Neural cell (in vitro differentiated cells): Measurements from ENCODE around the gene ITFG2.

Experiments used
- EP300 ChIP-seq: fragments of 450-650 bp; conservative IDR thresholded peaks from 2 replicates; pipeline ENCODE4 v1.6.1; 2014; ENCODE audit warnings: antibody characterized with exemption, mild to moderate bottlenecking, moderate library complexity; ENCODE audit not compliant: poor library complexity, severe bottlenecking
- EZH2 ChIP-seq: fragments of 200-600, 300-800 bp; shearing (Covaris generic), sonication (generic); IDR thresholded peaks from 2 replicates; pipeline ENCODE4 v1.6.1; 2014; ENCODE audit warnings: antibody characterized with exemption, low read length, borderline replicate concordance, mild to moderate bottlenecking; ENCODE audit not compliant: insufficient read depth, poor library complexity, severe bottlenecking
- TF ChIP-seq, protein P1 (sequence below): fragments of 450-650 bp; IDR thresholded peaks from 2 replicates; pipeline ENCODE4 v1.5.1; 2014; ENCODE audit warnings: antibody characterized with exemption, mild to moderate bottlenecking, moderate library complexity; ENCODE audit not compliant: poor library complexity, severe bottlenecking

DNA sequence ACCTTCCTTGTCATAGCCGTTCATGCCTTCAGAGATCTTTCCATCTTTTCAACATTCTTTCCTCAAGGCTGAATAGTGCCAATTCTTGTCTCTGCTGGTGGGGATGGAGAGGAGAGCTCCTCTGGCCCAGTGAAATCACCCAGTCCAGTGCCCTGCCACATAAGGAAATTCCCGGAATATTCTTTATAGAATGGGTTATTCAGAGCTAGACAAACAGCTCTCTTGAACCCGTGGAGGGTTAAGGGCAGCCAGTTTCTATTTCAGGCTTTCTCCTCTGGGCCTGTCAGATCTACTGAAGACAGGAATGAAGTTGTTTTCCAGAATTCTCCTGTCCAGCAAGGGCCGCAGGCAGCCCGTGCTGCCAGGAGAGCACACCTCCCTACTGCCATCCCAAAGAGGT lies 30.5 kb downstream of the ITFG2 start:
- TF ChIP-seq, protein P1, sequence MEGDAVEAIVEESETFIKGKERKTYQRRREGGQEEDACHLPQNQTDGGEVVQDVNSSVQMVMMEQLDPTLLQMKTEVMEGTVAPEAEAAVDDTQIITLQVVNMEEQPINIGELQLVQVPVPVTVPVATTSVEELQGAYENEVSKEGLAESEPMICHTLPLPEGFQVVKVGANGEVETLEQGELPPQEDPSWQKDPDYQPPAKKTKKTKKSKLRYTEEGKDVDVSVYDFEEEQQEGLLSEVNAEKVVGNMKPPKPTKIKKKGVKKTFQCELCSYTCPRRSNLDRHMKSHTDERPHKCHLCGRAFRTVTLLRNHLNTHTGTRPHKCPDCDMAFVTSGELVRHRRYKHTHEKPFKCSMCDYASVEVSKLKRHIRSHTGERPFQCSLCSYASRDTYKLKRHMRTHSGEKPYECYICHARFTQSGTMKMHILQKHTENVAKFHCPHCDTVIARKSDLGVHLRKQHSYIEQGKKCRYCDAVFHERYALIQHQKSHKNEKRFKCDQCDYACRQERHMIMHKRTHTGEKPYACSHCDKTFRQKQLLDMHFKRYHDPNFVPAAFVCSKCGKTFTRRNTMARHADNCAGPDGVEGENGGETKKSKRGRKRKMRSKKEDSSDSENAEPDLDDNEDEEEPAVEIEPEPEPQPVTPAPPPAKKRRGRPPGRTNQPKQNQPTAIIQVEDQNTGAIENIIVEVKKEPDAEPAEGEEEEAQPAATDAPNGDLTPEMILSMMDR, result no peak
- no peak for TF ChIP-seq EP300
- TF ChIP-seq EZH2, result no peak
